ENCODE measurements around the gene RPS19BP1.

DNA sequence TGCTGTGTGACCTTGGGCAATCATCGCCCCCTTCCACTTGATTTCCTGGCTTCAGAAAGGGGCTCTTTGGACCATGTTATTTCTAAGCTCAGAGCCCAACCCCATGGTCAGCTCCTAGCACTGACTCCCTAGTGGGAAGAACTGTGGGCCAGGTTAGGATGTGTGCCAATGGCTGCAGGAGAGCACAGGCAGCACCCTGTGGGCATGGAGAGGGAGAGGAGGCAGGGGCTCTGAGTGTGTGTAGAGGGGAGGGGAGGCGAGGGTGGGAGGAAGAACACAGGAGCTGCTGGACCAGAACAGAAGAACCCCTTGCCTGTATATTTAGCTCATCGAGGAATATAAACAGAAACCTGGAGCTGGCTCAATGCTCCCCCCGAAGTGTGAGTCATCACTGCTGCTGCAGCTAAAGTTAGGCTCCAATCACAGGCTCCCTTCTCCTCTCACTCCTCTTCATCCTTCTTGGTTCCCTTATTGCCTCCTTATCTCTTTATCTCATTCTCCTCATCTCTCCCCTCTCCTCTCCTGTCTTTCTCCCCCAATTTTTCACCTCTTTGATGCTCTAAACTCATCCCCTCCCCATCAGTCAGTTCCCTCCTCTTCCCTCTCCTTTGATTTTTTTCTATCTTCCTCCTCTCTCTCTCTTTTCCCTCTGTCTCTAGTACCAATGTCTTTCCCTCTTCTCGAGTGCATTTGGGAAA, 14.5 kb upstream of the RPS19BP1 start:
- TF ChIP-seq EZH2 (IDR thresholded peaks at IDR 0.05) (no peak), POLR2AphosphoS5 (IDR thresholded peaks at IDR 0.05; ENCODE audit: borderline replicate concordance, low read depth, low read length) (no peak)
